Activated CD4-positive, alpha-beta T cell treated with anti-CD3 and anti-CD28 coated beads, Interleukin-2, amount 50 U/mL, for 16 hours (primary cell): Measurements from ENCODE around the gene HHAT.

Source experiments
- DNase-seq: peaks from one replicate; pipeline ENCODE4 v3.0.0-alpha.2; 2020

The HHAT gene

GRCh38 chr1:210565306-210565705 is 236.6 kb downstream of the HHAT start:
- no peak for DNase-seq

- no peak for DNase-seq
Observed at GRCh38 chr1:210568631-210569030, 239.9 kb downstream of the HHAT start.

- no peak for DNase-seq
Observed at GRCh38 chr1:210570116-210570515, 241.4 kb downstream of the HHAT start.

- DNase-seq: no peak
Observed at GRCh38 chr1:210571356-210572284, 242.9 kb downstream of the HHAT start.

GRCh38 chr1:210573141-210573540 is 244.4 kb downstream of the HHAT start:
- DNase-seq: no peak

- no peak for DNase-seq
Observed at GRCh38 chr1:210582205-210582970, 253.7 kb downstream of the HHAT start.

GRCh38 chr1:210584439-210585113 is 255.9 kb downstream of the HHAT start:
- DNase-seq: peak; percentile 72

- no peak for DNase-seq
Observed at GRCh38 chr1:210586771-210587170, 258.1 kb downstream of the HHAT start.

GRCh38 chr1:210587566-210587965 is 258.9 kb downstream of the HHAT start:
- DNase-seq: no peak

GRCh38 chr1:210588357-210588756 is 259.7 kb downstream of the HHAT start:
- DNase-seq: no peak

GRCh38 chr1:210588946-210589345 is 260.2 kb downstream of the HHAT start:
- DNase-seq: no peak

GRCh38 chr1:210591214-210591613 is 262.5 kb downstream of the HHAT start:
- DNase-seq: no peak

- DNase-seq: no peak
Observed at GRCh38 chr1:210594605-210595004, 265.9 kb downstream of the HHAT start.

GRCh38 chr1:210596641-210597040 is 267.9 kb downstream of the HHAT start:
- no peak for DNase-seq

- peak; percentile 33 for DNase-seq
Observed at GRCh38 chr1:210597555-210598134, 268.9 kb downstream of the HHAT start.

- DNase-seq: no peak
Observed at GRCh38 chr1:210598135-210598652, 269.5 kb downstream of the HHAT start.

GRCh38 chr1:210600421-210601159 is 271.9 kb downstream of the HHAT start:
- no peak for DNase-seq

GRCh38 chr1:210603123-210603522 is 274.4 kb downstream of the HHAT start:
- no peak for DNase-seq

GRCh38 chr1:210605099-210605498 is 276.4 kb downstream of the HHAT start:
- no peak for DNase-seq

GRCh38 chr1:210607361-210607760 is 278.7 kb downstream of the HHAT start:
- DNase-seq: no peak

- DNase-seq: no peak
Observed at GRCh38 chr1:210608767-210609166, 280.1 kb downstream of the HHAT start.

GRCh38 chr1:210616356-210616755 is 287.7 kb downstream of the HHAT start:
- DNase-seq: no peak
